GM18870 (cell line): Measurements from ENCODE around the gene PTPRZ1.

Experiments
- ATAC-seq: cut with Tn5 transposase; IDR thresholded peaks from one replicate; pipeline ENCODE4 v1.9.1; 2021; ENCODE audit warnings: moderate library complexity; ENCODE audit not compliant: unreplicated experiment

The PTPRZ1 gene

DNA sequence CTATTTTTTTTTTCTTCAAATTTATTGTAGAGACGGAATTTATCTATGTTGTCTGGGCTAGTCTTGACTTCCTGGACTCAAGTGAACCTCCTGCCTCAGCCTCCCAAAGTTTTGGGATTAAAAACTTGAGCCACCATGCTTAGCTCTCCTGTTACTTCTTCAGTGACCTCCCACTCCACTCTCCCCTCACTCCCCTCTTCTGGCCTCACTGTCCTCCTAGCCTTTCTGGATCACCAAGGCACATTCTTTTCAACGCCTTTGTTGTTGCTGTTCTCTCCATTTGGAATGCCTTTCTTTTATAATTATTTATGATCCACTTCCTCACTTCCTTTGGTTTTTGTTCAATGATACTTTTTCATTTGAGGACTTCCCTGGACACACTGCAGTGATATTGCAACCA is 17.9 kb downstream of the PTPRZ1 start:
- no peak for ATAC-seq

DNA sequence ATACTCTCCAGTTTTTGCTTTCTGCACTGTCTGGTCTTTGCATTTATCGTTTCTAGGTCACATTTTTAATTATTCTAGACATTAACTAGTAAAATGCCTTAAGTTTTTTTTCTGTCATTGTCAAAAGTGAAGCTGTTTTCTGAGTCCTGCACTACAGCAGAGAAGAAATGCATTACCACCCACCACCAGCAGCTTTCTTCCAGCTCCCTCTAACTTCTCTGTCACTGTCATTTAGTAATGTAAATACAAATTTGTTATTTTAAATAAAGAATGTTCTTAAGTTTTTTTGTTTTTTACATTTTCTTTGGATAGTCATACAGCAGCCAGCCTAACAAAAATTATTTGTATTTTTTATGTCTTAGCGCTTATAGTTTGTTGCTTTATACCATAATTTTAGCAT is 18.8 kb downstream of the PTPRZ1 start:
- ATAC-seq, result no peak

DNA sequence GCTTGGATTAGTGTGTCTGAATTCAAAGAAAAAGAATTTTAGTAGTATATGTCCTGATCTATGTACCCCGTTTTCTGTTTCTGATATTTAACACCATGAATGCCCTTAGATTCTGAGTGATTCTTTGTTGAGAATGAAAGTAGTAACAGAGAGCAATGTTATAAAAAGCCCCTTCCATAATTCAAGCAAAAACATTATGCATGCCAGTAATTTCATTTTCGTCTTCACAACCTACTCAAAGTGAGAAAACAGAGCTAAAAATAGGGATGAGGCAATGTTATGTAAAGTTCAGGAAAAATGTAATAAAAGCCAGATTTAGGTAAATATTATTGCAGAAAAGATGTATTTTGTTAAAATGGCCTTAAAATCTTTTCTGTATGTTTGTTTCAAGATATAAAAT is 28.1 kb downstream of the PTPRZ1 start:
- peak; percentile 93 for ATAC-seq

DNA sequence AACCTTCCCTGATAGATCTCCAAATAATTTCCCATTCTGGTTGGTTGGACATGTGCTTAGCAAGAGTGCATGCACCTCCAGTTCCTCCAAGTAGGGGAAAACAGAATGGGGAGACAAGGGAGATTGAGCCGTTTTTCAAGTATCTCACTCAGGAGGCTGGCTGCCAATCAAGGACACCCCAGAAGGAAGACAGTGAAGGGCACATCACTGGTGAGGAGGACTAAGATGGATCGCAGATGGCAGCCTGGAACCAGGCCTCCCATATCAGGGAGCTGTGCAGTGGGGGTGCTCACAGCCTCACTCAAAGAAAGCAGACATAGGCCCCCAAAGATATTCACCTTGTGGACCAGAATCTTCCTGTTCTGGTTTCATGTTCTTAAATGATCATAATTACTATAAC is 31.2 kb downstream of the PTPRZ1 start:
- no peak for ATAC-seq

DNA sequence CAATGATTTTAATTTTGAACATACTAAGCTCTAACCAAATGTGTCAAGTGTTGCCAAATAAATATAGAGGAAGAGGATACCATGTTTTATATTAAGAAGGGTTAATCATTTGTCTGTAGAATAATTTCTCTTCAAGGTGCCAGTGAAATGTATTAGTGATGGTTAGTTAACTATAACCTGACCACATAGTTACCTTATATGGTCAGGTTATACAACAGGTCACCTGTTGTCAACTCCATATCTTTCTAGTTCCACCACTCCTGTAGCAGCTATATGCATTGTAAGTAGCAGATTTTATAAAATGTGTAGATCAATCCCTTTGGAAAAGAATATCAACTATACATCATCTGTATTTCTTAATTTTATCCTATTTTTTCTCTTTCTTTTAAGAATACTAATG is 35.1 kb downstream of the PTPRZ1 start:
- ATAC-seq, result no peak

DNA sequence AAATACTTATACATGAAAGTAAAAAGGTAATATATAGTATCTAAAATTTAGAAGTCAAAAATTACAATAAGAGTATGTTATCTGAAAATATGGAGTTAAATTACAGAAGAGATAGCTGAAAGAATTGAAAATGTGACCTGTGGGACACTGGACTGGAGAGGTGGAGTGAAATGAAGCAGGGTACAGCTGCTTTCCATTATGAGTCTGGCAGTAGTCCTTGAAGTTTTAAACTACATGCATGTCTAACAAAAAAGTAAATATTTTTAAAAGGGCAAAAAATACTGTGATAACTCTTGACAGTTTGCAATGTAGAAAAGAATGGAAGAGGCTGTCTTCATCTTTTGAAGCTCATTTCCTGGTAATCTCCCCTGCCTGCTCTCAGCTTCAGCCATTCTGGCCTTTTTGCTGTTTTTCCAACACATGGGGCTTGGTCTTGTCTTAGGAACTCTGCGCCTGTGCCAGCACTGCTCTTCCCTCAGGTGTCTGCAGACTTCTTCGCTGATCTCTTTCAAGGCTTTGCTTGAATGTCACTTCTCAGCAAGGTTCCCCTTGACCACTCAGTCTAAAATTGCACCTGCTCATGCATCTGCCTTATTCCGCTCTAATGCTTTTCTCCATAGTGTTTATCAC is 36.9 kb downstream of the PTPRZ1 start:
- no peak for ATAC-seq

DNA sequence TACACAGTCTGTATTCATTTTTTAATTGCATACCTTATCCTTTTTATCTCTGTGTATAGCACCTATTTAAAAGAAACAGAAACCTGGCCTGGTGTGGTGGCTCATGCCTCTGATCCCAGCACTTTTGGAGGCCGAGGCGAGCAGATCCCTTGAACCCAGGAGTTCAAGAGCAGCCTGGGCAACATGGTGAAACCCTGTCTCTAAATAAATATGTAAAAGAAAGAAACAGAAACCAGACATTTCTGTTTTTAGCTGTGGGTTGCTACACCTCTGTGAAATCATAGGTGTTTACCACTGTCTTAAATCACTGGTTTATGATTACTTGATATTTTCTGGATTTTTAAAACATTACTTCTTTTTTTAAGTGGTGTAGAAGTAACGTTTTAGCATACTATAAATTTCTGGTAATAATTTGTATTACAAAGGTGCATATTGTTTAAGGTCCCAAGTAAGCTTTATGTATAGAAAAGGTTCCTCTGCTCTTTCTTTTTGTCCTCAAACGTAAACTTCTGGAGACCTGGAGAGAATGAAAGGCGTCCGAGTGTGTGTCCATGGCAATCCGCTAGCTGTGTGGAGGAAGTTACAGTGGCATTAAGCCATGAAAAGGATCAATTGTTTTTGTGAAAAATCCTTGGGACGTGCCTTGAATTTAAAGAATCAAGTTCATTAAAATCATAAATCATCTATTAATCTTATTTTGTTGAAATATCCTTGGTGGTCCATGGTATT is 41.1 kb downstream of the PTPRZ1 start:
- ATAC-seq, result no peak

DNA sequence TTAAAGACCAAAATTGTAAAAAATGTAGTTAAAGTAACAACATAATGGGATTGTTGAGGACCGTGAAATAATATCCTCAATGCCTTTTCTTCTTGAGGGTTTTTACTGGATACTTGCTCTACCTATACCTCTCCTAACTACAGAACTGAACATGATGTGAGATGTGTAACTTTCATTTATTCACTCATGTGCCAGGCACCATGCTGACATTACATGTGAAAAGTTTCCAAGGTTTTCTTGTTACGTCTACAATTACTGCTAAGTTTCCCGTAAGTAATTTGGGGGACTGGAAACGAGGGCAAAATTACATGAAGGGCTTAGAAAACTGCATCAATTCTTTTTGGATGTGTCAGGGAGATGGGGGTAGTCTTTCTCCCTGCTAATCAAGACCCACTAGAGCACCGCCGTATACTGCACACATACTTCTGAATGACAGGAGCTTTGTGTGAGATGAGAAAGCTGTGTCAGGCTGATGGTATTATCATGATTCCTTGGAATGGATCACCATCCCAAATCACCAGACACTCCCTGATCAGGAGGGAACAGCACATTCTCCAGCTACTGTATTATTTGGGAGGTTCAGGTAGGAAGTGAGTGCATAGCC is 41.8 kb downstream of the PTPRZ1 start:
- no peak for ATAC-seq

DNA sequence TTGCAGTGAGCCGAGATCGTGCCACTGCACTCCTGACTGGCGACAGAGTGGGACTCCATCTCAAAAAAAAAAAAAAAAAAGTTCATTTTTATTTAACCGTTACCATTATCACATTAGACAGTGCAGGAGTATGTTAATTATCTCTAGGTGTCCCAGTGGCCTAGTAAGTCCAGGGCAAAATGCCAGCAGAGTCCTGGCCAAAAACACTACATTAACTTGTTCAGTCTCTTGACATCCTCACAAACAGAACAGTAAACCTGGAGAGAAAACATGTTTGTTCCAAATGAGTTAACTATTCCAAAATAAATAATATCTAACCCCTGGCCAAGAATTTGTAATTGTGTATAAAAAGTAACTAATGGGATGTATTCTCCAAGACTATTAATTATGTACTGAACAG is 43.2 kb downstream of the PTPRZ1 start:
- no peak for ATAC-seq

DNA sequence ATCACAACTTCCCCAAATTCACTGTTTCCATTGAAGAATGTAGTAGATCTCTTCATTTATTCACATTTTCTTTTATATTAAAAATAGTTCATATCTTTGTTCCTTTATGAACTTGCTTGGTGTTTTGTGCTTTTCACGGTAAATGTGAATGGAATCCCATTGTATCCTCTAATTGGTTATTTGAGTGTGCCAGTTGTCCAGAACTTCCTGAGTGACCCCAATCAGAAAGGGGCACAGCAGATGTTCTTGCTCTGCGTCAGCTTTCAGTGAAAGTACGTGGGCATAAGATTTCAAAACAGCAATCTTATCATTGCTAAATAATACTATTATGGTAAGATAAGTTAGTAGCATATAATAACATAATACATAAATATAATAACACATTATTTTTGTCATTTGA is 47.0 kb downstream of the PTPRZ1 start:
- no peak for ATAC-seq

DNA sequence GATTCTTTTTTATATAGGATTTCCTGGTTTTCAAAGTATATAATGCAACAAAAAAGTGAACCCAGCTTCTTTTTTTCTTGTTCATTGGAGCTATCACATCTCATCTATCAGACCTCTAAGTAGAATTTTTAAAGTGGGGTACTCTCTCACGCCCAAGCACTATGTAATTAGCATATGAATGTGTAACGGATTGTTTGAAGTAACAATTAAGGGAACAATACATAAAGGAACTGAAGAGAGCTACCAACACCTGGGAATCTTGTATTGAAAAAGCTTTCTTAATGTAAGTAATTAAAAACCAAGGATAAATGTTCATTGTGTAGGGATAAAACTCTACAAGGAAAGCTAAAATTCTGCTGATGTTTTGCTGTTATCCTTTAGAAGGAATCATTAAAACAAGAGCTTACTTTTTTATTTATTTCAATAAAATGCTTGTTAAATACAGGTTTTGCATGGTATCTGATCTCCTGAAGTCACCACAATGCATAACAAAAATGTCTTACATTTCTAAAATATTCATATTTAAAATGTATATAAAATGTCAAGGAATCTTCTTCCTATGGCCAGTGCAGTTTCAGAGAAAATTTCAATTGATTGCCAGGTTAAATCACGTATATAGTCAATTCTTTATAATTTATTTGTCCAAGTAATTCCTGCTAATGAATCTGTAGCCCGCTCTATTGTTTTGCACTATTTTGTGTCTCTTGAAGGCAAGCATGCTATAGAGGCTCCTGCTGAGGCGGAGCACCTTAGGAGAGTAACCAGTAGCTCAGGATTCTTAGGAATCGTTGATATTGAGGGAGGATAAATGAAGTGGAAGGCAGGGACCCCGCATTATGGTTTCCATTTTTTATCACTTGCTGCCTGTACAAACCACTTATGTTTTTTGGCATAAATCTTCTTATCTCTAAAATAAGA is 51.6 kb downstream of the PTPRZ1 start:
- no peak for ATAC-seq

DNA sequence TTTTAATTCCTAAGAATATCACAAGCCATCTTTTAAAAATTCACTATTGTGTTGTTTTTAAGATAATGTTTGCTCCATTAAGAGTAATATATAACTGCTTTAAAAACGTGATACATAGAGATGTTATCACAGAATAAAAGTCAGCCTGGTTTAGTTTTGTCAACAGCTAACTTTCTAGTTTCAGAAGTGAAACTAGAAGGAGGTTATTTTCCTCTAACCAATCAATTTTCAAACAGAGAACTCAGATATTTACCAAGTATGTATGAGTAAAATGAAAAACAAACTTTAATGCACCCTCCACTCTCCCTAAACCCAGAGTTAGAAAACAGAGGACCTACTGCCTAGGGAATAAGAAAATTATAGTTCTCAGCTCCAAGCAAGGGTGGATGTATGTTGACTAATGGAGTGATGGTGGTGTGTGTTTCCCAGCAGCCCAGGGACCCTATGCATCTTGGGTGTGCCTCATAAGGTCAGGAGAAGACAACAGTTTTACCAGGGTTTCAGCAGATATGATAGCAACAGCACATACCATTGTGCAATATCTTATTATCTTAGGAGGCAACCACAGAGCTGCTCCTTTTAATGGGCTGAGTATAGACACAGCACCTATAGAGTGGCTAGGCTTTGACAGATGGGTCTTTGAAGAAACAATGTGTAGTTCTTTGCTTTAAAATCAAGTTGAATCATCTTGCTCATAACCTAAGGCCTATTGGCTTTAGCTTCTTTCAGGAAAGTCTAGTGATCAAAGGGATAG is 58.4 kb downstream of the PTPRZ1 start:
- ATAC-seq, result no peak

DNA sequence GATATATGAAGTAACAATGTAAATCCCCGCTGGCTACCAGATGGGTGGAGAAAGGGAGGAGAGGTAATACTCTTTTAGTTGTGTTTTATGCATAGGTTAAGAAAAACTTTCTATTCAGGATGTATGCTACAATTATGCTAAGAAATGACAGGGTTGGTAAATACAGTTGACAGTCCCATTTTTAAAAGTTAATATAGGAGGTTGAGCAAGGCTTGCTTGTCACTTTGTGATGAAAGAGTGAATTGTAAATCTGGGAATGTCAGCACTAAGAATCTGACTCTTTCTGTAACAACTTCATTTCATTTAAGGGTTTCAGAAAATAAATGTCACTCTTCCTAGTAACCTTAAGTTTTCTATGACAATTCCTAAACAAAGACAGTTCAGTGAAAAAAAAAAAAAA is 59.8 kb downstream of the PTPRZ1 start:
- no peak for ATAC-seq

DNA sequence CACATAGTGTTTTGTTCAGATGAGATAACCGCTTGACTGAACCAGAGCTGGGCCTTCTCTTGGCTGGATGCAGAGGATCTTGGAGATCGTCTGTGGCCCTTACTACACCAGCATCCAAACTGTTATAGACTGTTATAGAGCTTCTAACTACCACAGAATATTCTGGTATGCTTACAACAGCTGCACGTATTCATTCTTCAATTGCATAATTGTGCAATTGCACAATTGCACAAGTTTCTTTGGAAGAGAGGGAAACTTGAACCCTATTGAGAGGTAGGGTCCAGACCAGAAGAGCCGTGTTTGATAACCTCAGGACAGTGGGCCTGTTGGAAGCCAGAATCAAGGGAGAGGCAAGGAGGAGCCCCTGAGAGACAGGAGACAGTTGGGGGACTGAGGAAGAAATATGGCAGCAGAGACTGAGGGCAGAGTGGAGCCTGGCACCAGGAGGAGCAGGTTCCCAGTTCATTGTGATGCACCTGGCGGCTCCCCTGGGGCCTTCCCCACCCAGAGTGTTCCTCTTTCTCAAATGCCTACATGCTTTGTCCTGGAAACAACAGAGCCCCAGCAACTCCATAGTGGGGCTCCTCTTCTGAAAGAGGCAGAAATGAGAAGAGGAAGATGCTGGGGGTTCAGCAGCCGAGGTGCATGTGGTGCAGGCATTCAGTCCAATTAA is 64.1 kb downstream of the PTPRZ1 start:
- no peak for ATAC-seq

DNA sequence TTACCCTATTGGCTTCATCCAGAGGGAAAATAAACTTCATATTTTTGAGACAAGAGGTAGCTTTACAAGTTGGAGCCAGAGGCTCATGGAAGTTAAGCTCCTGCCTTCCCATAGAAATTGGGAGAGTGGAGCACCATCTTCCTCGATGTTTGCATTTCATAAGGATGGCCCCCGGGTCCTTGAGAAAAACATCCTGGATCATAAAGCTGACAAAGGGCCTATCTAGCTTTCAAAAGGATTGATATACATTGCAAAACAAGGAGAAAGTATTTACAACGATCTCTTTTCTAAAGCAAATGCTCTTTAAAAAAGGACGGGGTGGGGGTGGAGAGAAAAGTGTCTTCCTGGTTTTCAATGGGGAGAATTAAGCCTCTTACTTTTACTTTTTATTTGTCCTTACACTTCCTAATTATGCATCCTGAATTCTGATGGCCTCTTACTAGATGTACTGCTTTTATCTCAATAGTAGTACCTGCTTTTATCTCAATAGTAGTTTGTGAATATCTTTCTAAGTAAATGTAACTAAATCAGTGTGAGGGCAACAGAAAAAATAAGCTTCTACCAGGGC is 65.6 kb downstream of the PTPRZ1 start:
- no peak for ATAC-seq

DNA sequence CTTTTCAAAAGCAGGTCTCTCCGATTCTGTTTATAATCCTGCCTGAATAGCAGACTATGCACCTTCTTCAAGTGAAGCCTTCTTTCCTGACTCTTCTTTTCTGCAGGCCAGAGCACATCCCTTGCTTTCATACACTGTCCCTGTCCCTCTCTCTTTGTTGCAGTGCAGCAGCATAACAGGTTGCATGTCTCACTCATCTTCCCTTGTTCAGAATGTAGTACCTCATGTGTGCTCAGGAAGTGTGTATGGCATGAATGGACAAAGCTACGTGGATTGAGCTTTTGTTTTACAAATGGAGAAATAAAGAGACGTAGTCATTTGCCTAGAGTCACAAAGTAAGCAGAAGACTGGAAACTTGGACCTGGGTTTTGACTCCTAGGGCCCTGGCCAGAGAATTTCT is 68.0 kb downstream of the PTPRZ1 start:
- no peak for ATAC-seq

DNA sequence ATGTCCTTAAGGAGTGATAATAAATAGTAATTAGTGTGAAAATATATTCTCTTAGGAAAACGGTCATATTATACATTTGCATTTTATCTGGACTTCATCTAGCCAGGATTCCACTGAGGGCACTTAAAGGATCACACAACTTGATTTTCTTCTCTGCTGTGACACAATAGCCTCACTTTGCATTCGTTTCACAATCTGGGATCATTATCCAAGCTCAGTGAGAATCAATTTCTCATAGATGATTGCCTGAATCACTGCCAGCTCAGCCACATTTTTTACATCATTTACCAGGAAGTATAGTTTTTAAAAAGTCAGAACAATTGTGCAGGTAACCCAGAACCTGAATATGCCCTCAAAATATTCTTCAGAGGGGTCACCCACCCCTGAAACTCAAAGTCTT is 68.9 kb downstream of the PTPRZ1 start:
- ATAC-seq, result no peak

DNA sequence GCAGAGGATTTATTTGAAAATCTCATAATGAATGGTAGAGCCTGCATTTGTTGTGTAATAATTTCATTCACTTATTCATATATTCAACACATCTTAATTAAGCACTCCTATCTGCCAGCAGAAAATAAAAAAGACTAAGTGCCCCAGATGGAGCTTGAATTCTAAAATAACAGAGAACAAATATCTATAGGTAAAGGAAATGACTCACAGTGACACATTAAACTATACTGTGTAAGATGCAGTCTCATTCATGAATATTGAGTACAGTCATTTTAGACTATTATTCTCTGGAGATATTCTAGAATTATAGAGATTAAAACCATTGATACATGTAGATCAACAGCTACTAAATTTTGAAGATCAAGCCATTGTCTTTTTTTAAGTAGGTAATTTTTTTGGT is 72.1 kb downstream of the PTPRZ1 start:
- ATAC-seq, result no peak

DNA sequence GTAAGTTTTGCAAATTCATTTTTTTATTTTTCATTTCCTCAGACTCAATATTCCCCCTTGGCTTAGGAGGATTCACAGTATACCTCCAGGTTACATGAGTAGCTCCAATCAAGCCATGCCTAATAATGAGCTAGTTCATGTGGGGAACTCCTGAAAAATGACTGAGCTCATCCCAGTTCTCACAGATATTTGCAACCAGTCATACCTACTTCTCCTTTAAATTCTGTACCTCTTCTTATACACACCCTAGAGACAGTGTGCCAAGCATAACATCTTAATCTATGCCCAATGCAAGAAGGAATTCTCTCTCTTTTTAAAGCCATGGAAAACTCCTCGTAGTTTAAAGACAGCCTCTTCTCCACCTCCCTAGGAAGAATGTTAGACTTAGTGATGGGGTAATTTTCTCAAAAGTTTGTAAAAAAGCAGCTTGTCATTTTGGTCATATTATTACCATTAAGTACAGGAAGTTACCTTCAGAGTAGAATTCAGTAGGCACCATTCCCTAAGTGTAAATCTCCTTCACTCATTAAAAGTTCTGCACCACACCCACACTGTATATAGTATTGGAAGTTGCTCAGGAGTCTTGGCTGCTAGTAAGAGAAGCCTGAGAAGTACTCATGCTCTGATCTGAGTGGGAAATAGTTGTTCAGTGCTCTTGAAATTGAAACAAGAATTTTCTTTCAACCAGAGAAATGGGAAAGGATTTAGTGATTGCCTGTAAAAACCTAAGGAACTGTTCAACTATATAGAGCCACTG is 72.7 kb downstream of the PTPRZ1 start:
- ATAC-seq, result no peak
